Lung (tissue), 12 donors: ENCODE data around the gene TRPC4. TPM values are rescaled to one million over a fixed set of nuclear protein-coding genes. Genes with fewer than 3 reads are reported as not detected.

Experiments
- ATAC-seq: fragments of 200-7000 bp; cut with Tn5 transposase; one replicate; pipeline ENCODE4 v1.9.1; 2020; ENCODE audit warnings: moderate number of reproducible peaks; ENCODE audit not compliant: insufficient read depth, low FRiP score
- DNase-seq, 3 donors: peaks; one replicate each; pipeline ENCODE4 v3.0.0-alpha.2; 2013 to 2017
- H3K27ac ChIP-seq, 2 donors: one replicate each; pipeline ENCODE4 v1.5.1; 2013; ENCODE audit warnings: mild to moderate bottlenecking in 2 of 2, moderate library complexity in 2 of 2, control low read depth in 1 of 2, inconsistent platforms in 1 of 2, low read depth in 1 of 2, low read length in 1 of 2
- H3K27me3 ChIP-seq, 3 donors: one replicate each; pipeline ENCODE4 v1.5.1; 2013; ENCODE audit warnings: low read length in 2 of 3; ENCODE audit not compliant: control insufficient read depth in 3 of 3, insufficient read depth in 3 of 3
- H3K36me3 ChIP-seq, 4 donors: one replicate each; pipeline ENCODE4 v1.5.1; 2013; ENCODE audit warnings: low read length in 4 of 4, mild to moderate bottlenecking in 1 of 4, moderate library complexity in 1 of 4; ENCODE audit not compliant: control insufficient read depth in 4 of 4, insufficient read depth in 4 of 4
- H3K4me1 ChIP-seq, 5 donors: one replicate each; pipeline ENCODE4 v1.5.1; 2013; ENCODE audit warnings: low read length in 5 of 5, mild to moderate bottlenecking in 2 of 5, moderate library complexity in 1 of 5; ENCODE audit not compliant: control insufficient read depth in 5 of 5, insufficient read depth in 5 of 5
- H3K4me3 ChIP-seq: one replicate; pipeline ENCODE4 v1.5.1; 2013; ENCODE audit warnings: mild to moderate bottlenecking, control low read depth, moderate library complexity
- H3K9ac ChIP-seq, 2 donors: one replicate each; pipeline ENCODE4 v1.5.1; 2013; ENCODE audit warnings: low read length in 2 of 2, control low read depth in 1 of 2; ENCODE audit not compliant: insufficient read depth in 1 of 2
- H3K9me3 ChIP-seq, 4 donors: one replicate each; pipeline ENCODE4 v1.5.1; 2013; ENCODE audit warnings: low read length in 3 of 4, mild to moderate bottlenecking in 1 of 4, moderate library complexity in 1 of 4; ENCODE audit not compliant: control insufficient read depth in 4 of 4, insufficient read depth in 3 of 4
- CTCF ChIP-seq: IDR thresholded peaks from 2 replicates; pipeline ENCODE4 v1.5.1; 2012; ENCODE audit warnings: mild to moderate bottlenecking; ENCODE audit errors: control extremely low read depth, extremely low read depth
- WGBS, 2 donors: extraction: QIAGEN DNeasy Blood & Tissue Kit; methylation state at CpG; one replicate each; pipeline ENCODE4 v1.1.7; 2013; 5-methylcytosine and 5-hydroxymethylcytosine counted together
- polyA plus RNA-seq, 2 donors: library from polyadenylated mRNA; stranded (reverse); fragments of 200-250 nt; gene quantifications; one replicate each; pipeline ENCODE4 v1.2.1, GENCODE V29; 2013
- total RNA-seq, 2 donors: library from RNA; depleted of rRNA in 1 of 2; stranded (reverse); fragments of >200 nt in 1 of 2; gene quantifications; one replicate each; pipeline ENCODE4 v1.2.1, GENCODE V29; 2014 to 2021
- donor health status: control.
- donor health status: control.
- donor health status: Bipolar disorder and iron deficiency.
- donor health status: healthy.
- donor health status: DM: yes; HTN: yes; CAD: no.

TRPC4 gene
- total and polyA plus RNA-seq, 4 donors: 0.28 to 3.1 (median 0.94) TPM

GRCh38 chr13:37735293-37735692 is 134.3 kb downstream of the TRPC4 start:
- Histone ChIP-seq H3K4me1 (no peaks in the 10 kb centered on the region), H3K36me3 (no peaks in the 10 kb centered on the region), H3K4me3 (no peak overlapping the region), H3K27ac (no peak overlapping the region), H3K9ac (no peak overlapping the region), H3K9me3 (no peaks in the 10 kb centered on the region), H3K27me3 (no peaks in the 10 kb centered on the region)
- no peak for DNase-seq
- ATAC-seq: no peak
- no peak for TF ChIP-seq CTCF
- WGBS, 2 donors: 70 to 74% methylated on average over 4 of the region's 4 CpGs

GRCh38 chr13:37729876-37730275 is 139.7 kb downstream of the TRPC4 start:
- no peaks in the 10 kb centered on the region for H3K36me3 ChIP-seq
- DNase-seq: no peak
- H3K27me3 ChIP-seq: no peaks in the 10 kb centered on the region
- H3K4me3 ChIP-seq: no peak overlapping the region
- H3K9me3 ChIP-seq: no peaks in the 10 kb centered on the region
- no peak for TF ChIP-seq CTCF
- H3K9ac ChIP-seq: no peak overlapping the region
- no peaks in the 10 kb centered on the region for H3K4me1 ChIP-seq
- no peak overlapping the region for H3K27ac ChIP-seq
- ATAC-seq: no peak
- WGBS, 2 donors: 88 to 93% methylated on average over 4 of the region's 4 CpGs

- DNase-seq: peak in 2 of 3 donors; percentile 47 to 75
- no peak for ATAC-seq
Observed at GRCh38 chr13:37716420-37717195, 153.0 kb downstream of the TRPC4 start.

More at GRCh38 chr13:37716420-37717195, 153.0 kb downstream of the TRPC4 start:
- H3K27ac ChIP-seq: no peak overlapping the region
- no peak for TF ChIP-seq CTCF
- no peak overlapping the region for H3K4me3 ChIP-seq
- no peaks in the 10 kb centered on the region for H3K9me3 ChIP-seq
- H3K4me1 ChIP-seq: peaks cover 0 to 27% (median 0%) of the 10 kb centered on the region in 5 donors
- peak overlapping the region in 1 of 2 donors; percentile 47 for H3K9ac ChIP-seq
- 45 to 66% methylated on average over 8 of the region's 8 CpGs for WGBS, 2 donors
- H3K36me3 ChIP-seq: no peaks in the 10 kb centered on the region
- no peaks in the 10 kb centered on the region for H3K27me3 ChIP-seq
